BE2C (cell line): ENCODE results near the gene BMPR1A.
"Not testable (repeated sequence)": the region's sequence is repeated elsewhere in the genome, so short reads cannot be mapped to it uniquely, and the experiment has no call there.

Experiments used
- DNase-seq: peaks from one replicate; pipeline ENCODE4 v3.0.0-alpha.2; 2020
- H3K27me3 ChIP-seq: fragments of 250-450 bp; sonication (Bioruptor Pico); 2 replicates; pipeline ENCODE4 v1.5.1; 2020; ENCODE audit warnings: mild to moderate bottlenecking
- H3K36me3 ChIP-seq: fragments of 250-450 bp; sonication (Bioruptor Pico); 2 replicates; pipeline ENCODE4 v1.5.1; 2020; ENCODE audit warnings: mild to moderate bottlenecking
- H3K4me1 ChIP-seq: fragments of 250-450 bp; sonication (Bioruptor Pico); 2 replicates; pipeline ENCODE4 v1.5.1; 2020
- H3K4me3 ChIP-seq: 2 replicates; pipeline ENCODE4 v1.5.1; 2011; ENCODE audit warnings: low read depth, low read length
- H3K9me3 ChIP-seq: fragments of 250-450 bp; sonication (Bioruptor Pico); 2 replicates; pipeline ENCODE4 v1.5.1; 2020
- TF ChIP-seq, protein P1 (sequence below): IDR thresholded peaks from 2 replicates; pipeline ENCODE4 v1.5.1; 2012; ENCODE audit warnings: mild to moderate bottlenecking, low read depth, low read length

BMPR1A gene

DNA sequence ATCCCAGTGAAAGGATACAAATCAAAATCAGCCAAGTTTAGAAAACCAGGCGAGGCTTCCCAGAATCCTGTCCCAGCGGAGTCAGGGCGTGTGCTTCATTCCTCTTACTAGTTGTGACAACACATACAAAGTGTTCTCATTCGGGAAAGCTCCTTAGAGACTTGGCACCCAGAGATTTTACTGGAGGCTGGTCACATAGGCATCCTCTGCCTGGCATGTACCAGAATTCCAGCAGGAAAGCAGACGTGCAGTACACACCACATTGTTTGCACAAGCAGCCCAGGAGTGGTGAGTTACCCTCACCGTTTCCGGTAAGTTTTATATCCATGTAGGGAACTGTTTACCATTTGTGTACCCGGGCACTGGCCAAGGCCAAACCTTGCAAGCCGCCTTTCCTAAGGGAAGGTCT is 166.1 kb downstream of the BMPR1A start:
- Histone ChIP-seq H3K36me3 (peaks cover 38% of the 10 kb centered on the region), H3K4me3 (no peak overlapping the region), H3K9me3 (no peaks in the 10 kb centered on the region), H3K4me1 (peaks cover 6% of the 10 kb centered on the region), H3K27me3 (no peaks in the 10 kb centered on the region)
- TF ChIP-seq, protein P1, sequence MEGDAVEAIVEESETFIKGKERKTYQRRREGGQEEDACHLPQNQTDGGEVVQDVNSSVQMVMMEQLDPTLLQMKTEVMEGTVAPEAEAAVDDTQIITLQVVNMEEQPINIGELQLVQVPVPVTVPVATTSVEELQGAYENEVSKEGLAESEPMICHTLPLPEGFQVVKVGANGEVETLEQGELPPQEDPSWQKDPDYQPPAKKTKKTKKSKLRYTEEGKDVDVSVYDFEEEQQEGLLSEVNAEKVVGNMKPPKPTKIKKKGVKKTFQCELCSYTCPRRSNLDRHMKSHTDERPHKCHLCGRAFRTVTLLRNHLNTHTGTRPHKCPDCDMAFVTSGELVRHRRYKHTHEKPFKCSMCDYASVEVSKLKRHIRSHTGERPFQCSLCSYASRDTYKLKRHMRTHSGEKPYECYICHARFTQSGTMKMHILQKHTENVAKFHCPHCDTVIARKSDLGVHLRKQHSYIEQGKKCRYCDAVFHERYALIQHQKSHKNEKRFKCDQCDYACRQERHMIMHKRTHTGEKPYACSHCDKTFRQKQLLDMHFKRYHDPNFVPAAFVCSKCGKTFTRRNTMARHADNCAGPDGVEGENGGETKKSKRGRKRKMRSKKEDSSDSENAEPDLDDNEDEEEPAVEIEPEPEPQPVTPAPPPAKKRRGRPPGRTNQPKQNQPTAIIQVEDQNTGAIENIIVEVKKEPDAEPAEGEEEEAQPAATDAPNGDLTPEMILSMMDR, result no peak
- no peak for DNase-seq

DNA sequence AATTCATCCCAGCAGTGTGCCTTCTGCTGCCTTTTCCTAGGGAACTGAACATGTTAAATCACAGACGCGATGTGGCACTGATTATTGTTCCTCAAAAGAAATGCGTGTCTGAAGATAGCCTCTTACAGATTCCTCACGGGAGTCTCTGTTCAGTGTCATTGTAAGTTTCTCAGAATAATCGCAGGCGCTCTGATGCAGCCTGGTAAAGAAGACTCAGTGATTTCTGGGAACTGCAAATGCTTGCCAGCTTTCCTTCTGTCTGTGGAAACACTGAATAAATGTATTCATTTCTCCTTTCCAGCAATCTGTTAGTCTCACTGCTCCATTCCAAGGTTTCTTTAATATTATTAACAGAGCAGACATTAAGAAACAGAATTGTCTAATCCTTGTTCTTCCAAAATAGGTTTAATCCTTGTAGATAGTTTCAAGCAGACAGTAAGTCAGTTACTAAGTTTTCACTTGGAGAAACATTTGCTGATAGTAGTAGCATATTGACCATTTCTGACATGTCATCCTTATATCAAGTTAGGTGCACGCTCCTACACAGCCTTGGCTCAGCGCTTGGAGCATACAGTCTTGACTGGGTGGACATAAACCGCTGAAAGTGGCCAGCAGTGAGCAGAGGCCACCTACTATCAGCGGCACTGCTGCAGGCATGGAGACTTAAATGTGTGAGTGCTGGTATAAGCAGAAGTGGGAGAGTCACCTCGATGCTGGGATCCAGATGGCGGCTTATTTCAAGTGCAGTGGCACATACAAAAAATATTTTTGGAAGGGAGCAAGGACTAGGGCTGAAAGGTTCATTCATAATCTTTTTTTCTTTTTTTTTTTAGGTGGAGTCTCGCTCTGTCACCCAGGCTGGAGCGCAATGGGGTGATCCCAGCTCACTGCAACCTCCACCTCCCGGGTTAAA is 173.3 kb downstream of the BMPR1A start:
- TF ChIP-seq, protein P1, result no peak
- H3K4me3 ChIP-seq, result no peak overlapping the region
- H3K27me3 ChIP-seq, result no peaks in the 10 kb centered on the region
- H3K4me1 ChIP-seq, result no peaks in the 10 kb centered on the region
- H3K36me3 ChIP-seq, result peaks cover 5% of the 10 kb centered on the region; the same call in 1 of the 2 replicates
- DNase-seq, result no peak
- no peaks in the 10 kb centered on the region for H3K9me3 ChIP-seq

DNA sequence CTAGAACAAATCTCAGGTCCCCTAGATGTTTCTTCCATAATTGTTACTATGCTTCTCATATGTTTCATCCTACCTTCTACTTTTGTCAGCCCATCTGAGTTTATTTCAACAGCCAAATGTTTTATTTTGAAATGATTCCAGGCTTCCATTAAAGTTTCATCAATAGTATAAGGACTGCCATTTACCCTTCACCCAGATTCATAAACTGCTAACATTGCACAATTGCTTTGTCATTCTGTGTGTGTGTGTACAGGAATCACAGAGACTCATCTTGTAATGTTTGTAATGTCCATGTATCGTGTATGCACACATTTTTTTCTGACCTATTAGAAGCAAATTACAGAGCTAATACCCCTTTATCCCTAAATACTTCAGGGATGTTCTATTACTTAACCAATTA is 175.5 kb downstream of the BMPR1A start:
- H3K9me3 ChIP-seq, result no peaks in the 10 kb centered on the region
- no peak overlapping the region for H3K4me3 ChIP-seq
- no peaks in the 10 kb centered on the region for H3K4me1 ChIP-seq
- no peak for DNase-seq
- no peaks in the 10 kb centered on the region for H3K27me3 ChIP-seq
- TF ChIP-seq, protein P1, result no peak
- peaks cover 5% of the 10 kb centered on the region; the same call in 1 of the 2 replicates for H3K36me3 ChIP-seq

DNA sequence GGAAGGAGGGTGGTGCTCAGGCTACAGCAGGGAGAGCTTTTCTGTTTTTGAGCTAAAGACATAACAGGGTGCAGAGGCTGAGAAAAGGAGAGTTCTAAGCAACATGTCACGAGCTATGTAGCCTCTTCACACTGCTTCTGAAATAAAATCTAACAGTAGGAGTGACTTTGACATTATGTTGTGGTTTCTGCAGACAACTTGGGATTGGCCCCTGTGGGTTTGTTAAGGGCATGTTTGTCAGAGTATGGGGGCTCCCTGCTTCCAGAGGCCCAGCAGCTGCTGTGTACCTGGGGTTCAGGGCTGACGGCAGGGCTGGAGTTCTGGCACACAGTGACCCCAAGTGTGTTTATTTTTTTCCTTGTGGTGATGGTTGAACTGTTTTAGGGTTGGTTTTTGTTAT is 176.3 kb downstream of the BMPR1A start:
- H3K36me3 ChIP-seq, result peaks cover 5% of the 10 kb centered on the region; the same call in 1 of the 2 replicates
- DNase-seq, result no peak
- TF ChIP-seq, protein P1, result no peak

DNA sequence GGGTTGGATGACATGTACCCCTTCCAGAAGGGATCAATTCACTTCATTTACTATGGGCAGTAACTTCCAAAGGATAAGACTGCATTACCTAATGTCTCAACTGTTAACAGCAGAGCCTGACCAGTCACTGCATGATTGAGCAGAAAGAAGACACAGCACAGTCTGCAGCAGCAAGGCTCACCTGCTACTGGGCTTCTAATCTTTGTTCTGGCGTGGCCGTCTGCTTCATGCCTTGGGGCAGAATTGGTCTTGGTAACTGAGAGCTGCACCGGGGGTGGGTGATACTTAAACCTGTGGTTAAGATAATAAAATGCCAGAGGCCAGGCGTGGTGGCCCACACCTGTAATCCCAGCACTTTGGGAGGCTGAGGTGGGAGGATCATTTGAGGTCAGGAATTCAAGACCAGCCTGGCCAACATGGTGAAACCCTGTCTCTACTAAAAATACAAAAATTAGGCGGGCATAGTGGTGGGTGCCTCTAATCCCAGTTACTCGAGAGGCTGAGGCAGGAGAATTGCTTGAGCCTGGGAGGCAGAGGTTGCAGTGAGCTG is 177.8 kb downstream of the BMPR1A start:
- DNase-seq, H3K27me3 ChIP-seq, H3K4me1 ChIP-seq, H3K9me3 ChIP-seq, H3K4me3 ChIP-seq, H3K36me3 ChIP-seq: not testable (repeated sequence)

More for the DNA sequence above, 176.3 kb downstream of the BMPR1A start:
- Histone ChIP-seq H3K27me3 (no peaks in the 10 kb centered on the region), H3K4me1 (no peaks in the 10 kb centered on the region), H3K4me3 (no peak overlapping the region), H3K9me3 (no peaks in the 10 kb centered on the region)

DNA sequence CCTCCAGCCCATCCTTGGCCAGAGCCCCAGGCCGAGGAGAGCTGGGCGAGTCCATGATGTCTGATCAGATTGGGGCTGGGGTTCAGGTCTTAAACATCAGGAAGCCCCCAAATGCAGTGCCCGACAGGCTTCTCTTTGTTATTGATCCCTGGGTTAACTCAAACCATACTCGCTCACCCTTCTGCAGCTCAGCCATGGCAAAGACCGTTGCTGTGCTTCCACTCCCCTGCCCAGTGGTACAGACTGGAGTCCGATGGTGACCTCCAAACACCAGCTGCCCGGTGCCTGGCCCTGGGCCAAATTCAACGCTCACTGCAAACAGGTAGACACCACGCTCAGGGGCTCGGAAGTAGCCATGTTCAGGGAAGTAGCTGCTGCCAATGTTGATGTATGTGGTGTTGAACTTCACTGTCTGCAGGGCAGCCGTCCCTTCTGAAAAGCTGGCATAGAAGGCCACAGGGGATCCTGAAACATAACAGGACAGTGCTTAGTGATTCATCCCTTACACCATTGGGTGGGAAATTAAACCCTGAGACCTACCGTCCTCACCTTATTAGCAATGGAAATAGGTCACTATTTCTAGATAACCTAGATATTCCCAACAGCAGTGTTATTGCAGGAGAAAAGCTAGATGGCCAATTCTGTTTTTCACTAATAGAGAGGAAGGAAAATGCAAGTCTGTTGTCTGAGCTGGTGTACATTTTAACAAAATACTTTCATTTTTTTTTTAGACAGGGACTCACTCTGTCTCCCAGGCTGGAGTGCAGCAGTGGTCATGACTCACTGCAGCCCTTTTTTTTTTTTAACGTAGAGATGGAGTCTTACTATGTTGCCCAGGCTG is 180.5 kb downstream of the BMPR1A start:
- DNase-seq, result no peak

More for the DNA sequence above, 180.5 kb downstream of the BMPR1A start:
- Histone ChIP-seq H3K4me3 (no peak overlapping the region), H3K36me3 (no peaks in the 10 kb centered on the region), H3K4me1 (no peaks in the 10 kb centered on the region), H3K27me3 (no peaks in the 10 kb centered on the region), H3K9me3 (no peaks in the 10 kb centered on the region)
- TF ChIP-seq, protein P1, result no peak
